Bronchus fibroblast of lung (primary cell): ENCODE measurements around the gene INSL3. TPM values are rescaled to one million over a fixed set of nuclear protein-coding genes. Genes with fewer than 3 reads are reported as not detected.

Experiments
- total RNA-seq: library from RNA; depleted of rRNA; stranded (reverse); fragments of >200 nt; gene quantifications from 2 replicates; pipeline ENCODE4 v1.2.3, GENCODE V29; 2015

The INSL3 gene
- total RNA-seq, result not detected in 2 replicates

GRCh38 chr19:17821190-17821589 is at the start of gene INSL3:
Gene INSL3, minus strand, starts transcription at chr19:17821519. Its CDS starts 13 bp downstream, at chr19:17821506.

GRCh38 chr19:17859533-17860330 is 38.4 kb upstream of the INSL3 start, which contains the start of gene RPL18A:
Gene RPL18A, plus strand, starts transcription at chr19:17859910. Its CDS starts 47 bp downstream, at chr19:17859957.

GRCh38 chr19:17847538-17848366 is 26.4 kb upstream of the INSL3 start, which contains the start of gene JAK3:
Gene JAK3, minus strand, starts transcription at chr19:17847982. Its CDS starts 3,565 bp downstream, at chr19:17844417.

GRCh38 chr19:17794731-17795494 is 26.4 kb downstream of the INSL3 start, which contains the start of gene B3GNT3:
Gene B3GNT3, plus strand, starts transcription at chr19:17795138. Its CDS starts 12,670 bp downstream, at chr19:17807808.

Other genes with a start within 250 kb of the INSL3 start
- gene UNC13A, start 133.2 kb downstream of the INSL3 start, total RNA-seq, result under 0.01 TPM in 1 of 2 replicates, not detected in the other
- 28.4 and 35.2 TPM in 2 replicates for gene MAP1S, start 102.0 kb downstream of the INSL3 start, total RNA-seq
- 1.0 and 1.8 TPM in 2 replicates for gene FCHO1, start 70.0 kb downstream of the INSL3 start, total RNA-seq
- gene B3GNT3, start 26.4 kb downstream of the INSL3 start, total RNA-seq, result 0.15 TPM in 1 of 2 replicates, not detected in the other
- 3.5 and 3.9 TPM in 2 replicates for gene JAK3, start 26.5 kb upstream of the INSL3 start, total RNA-seq
- gene RPL18A, start 38.4 kb upstream of the INSL3 start, total RNA-seq, result 2,017 and 2,263 TPM in 2 replicates
- gene SLC5A5, start 50.4 kb upstream of the INSL3 start, total RNA-seq, result not detected in 2 replicates
- 98.2 and 102 TPM in 2 replicates for gene CCDC124, start 111.5 kb upstream of the INSL3 start, total RNA-seq
- gene KCNN1, start 145.6 kb upstream of the INSL3 start, total RNA-seq, result 0.15 and 0.34 TPM in 2 replicates
- 4.2 and 4.7 TPM in 2 replicates for gene ARRDC2, start 186.7 kb upstream of the INSL3 start, total RNA-seq